Hindlimb muscle (tissue), 1 donor: Measurements from ENCODE around the gene USP7. TPM values are rescaled to one million over a fixed set of nuclear protein-coding genes. Genes with fewer than 3 reads are reported as not detected.

Experiments used
- polyA plus RNA-seq: library from polyadenylated mRNA; unstranded; fragments of 120-200 nt; gene quantifications from one replicate; pipeline ENCODE4 v1.2.1, GENCODE V29; 2013; ENCODE audit not compliant: insufficient read length

The USP7 gene
- polyA plus RNA-seq, 1 donor = 69.8 TPM

Other genes with a start within 250 kb of the USP7 start
- 11.4 TPM for gene TMEM186, start 166.3 kb downstream of the USP7 start, polyA plus RNA-seq
- 17.4 TPM for gene PMM2, start 166.1 kb downstream of the USP7 start, polyA plus RNA-seq
- 141 TPM for gene CARHSP1, start 94.9 kb downstream of the USP7 start, polyA plus RNA-seq
- not detected for gene LITAFD, start 81.6 kb downstream of the USP7 start, polyA plus RNA-seq
- gene HAPSTR1, start 127.7 kb upstream of the USP7 start, polyA plus RNA-seq = 37.7 TPM